Measurements from ENCODE around the gene UST.
"Not testable (repeated sequence)": the region's sequence is repeated elsewhere in the genome, so short reads cannot be mapped to it uniquely, and the experiment has no call there.

UST gene

DNA sequence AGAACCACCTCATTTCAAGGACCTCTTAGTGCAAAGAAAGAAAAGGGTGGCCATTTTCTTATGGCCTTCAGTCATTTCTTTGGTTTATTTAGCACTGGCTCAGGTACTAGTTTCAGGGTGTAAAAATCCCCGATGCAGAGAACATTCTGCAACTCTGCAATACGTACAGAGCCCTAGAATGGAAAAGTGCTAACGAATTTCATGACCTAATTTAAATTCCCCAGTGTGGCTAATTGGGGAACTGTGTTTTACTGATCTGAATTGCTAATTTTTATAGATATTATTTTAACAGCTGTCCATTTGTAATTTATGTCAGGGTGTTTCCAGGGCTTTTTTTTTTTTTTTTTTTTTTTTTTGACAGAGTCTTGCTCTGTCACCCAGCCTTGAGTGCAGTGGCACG lies 160.7 kb downstream of the UST start:
- no peak for DNase-seq

DNA sequence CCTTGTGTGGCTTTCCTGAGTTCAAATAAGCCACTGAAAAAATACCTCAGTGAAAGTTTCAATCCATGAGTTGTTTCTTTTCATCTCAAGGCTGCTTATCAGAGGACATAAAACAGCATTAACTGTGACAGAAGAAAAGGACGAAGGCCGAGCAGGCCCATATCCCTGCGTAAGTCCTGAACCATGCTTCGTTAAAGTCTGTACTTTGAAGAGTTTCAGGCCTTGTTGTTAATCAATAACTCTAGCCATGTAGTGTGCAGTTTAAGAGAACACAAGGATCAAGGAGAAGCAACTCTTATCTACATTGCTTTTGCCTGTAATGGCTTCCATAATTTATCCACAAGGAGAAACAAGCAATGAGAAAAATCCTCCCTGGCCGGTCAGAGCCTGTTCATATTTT lies 165.4 kb downstream of the UST start:
- DNase-seq, result no peak

DNA sequence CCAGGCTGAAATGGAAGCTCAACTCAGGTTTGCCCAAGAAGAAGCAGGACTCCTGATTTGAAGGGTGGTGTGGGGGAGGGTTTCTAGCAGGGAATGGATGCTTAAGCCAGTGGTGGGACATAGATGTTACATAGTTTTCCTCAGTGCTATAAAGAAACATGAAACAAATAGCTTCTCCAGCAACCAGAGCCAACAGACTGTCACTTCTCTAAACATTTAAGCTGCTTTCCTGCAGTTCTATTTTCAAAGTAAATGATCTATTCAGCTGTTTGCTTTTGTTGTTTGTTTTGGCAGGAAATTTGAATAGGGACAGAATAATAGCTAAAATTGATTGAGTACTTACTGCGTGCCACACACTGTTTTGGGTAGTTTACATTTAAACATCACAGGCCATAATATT lies 169.0 kb downstream of the UST start:
- no peak for DNase-seq

DNA sequence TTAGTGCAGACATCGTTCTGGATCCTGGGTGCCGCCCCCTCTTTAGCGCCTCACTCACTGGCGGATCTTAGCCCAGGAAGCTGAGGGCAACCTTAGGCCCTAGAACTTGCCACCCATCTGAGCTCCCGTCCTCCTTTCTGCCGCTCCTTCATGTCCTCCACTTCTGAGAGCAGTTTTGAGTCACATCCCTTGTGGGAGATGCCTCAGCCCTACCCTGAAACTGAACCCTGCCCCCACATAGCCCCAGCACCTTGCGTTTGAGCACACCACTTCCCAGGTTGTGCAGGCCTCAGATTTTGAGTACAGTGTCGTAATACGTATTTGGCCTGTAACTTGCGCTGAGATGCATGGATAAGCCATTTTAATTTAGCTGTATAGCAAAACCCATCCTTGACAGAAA lies 169.7 kb downstream of the UST start:
- not testable (repeated sequence) for DNase-seq

DNA sequence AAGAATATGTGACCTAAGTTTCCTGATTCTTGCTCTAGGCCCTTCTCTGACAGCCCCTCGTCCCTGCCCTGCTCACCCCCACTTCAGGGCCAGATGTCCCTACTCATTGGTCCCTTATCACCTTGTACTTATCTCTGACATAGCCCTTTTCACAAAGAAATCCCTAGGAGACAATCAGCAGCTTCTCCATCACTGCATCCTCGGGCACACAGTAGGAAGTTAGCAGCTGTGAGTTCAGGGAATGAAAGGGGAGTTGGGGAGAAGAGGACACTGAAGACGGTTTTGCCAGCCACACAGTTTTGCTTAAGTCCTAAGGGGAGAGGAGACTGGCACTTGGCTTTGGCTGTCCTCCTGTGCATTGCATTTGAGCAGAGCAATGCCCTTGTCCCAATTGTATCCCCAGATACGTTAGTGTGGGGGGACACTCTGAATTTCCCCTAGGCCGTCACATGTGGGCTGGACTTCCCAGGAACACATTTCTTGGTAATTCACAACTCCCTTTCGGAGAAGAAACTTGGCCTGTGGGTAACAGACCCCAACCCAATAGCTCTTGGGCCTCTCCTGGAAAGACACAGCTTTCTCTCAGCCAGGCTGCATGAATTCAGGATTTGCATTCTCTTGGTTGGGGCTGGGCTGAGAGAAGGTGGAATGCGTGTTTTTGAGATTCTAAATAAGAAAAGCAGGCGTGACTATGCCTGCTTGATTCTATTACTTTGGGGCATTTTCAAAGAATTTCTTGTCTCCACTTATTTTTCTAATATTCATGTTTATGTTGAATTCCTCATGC lies 177.6 kb downstream of the UST start:
- no peak for DNase-seq

DNA sequence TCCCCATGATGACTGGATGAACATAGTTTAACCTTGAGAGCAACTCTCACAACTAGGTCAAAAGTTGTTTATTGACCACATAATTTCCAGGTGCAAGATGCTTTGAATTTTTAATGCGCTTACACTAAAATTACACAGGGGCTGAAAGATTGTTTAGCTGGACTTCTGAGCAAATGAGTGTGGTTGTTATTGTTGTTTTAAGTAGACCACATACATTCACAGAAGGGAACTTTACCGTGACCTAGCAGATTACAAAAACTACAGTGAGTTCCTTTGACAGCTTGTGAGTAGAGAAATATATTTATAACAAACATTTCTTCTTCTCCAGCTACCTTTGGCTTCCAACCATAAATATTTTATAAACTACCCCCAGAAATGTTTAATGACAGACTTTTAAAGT lies 178.9 kb downstream of the UST start:
- no peak for DNase-seq

DNA sequence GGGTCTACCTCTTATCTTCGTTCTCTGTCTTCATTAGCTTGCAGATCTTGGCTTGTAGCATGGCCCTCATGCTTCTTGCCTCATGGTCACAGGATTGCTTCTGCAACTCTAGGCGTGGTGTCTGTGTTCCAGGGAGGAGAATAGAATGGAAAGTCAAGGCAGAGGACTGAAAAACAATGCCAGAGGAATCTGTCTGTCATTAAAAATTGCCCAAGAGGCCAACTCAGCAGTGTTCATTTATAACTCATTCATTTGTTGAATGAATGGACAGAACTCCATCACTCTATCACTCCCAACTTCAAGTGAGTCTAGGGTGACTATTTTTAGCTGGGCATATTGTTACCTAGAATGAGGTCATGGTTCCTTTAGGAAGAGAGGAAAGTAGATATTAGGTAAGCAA lies 179.6 kb downstream of the UST start:
- no peak for DNase-seq

DNA sequence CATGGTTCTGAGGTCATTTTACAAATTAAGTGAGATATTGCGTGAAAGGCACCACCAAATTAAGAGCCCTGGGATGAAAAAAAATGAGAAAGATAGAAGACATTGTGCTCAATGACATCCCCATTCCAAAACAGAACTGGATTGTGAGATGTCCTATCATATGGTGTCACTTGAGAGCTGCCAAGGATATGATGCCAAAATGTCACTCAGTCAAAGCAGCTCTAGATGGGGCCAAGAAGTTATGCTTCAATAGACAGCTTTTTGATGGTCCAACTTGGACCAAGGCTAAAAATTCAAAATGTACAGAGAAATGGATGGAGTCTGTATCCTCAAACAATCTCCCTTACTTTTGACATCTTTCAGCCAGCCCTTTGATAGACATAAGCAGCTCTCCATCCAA lies 180.8 kb downstream of the UST start:
- no peak for DNase-seq

DNA sequence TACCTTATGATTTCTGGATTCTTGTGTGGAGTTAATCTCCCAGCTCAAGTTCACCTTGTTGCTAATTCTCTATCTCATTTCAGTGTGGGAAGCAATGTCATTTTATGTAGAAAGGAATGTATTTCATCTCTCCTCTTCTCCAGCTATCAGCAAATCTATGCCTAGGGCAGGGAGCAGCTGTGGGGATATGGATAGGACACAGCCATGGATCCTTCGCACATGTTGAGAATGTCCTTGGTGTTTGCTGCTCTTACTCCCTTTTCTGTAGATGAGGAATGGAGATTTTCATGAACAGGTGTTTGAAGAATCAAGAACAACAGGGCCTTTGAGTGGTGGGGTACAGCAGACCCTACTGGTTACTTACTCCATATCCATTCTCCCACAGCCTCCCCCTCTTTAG lies 182.0 kb downstream of the UST start:
- no peak for DNase-seq

DNA sequence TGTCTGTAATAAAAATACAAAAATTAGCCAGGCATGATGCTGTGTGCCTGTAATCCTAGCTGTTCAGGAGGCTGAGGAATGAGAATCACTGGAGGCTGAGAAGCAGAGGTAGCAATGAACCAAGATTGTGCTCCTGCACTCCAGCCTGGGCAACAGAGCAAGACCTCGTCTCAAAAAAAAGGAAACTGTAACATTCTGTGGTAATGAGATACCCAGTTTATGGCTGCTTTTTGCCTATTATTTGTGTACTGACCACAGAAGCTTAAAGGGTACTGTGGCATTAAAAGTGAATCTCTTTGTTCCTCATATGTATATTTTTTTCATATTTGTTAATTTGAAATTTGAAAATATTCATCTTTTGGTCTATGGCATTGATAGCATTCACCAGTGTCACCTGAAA lies 185.4 kb downstream of the UST start:
- no peak for DNase-seq

DNA sequence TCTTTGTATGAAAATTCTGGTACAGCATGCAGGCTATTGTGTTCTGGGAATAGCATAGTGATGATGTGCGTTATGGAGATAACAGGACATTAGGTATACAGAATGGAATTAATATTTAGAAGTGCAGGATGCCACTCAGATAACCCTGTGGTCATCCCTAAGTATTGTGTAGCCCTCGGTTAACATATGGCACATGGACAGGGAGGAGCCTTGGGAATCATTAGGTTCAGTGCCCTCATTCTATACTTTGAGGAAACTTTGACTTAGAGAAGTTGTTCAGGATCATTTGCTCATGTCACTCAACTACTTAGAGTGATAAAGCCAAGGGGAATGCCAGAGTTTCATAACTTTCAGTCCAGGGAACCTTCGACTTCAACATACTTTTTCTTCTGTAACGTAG lies 185.9 kb downstream of the UST start:
- no peak for DNase-seq

DNA sequence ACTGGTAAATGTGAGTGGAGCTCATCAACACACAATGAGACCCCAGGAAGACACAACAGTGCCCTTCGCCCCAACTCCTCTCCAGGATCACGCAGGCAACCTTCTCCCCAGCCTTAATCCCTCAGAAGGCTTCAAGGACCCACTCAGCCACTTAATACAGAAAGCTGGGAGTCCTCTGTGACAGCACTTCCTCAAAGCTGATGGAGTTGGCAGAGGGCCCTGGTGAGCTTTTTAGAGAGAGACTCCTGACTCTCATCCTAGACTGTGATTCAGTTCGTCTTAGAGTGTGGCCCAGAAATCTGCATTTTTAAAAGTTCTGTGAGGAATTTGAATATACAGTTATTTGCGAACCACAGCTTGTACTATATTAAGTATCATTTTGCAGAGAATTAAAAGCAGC lies 187.7 kb downstream of the UST start:
- no peak for DNase-seq

DNA sequence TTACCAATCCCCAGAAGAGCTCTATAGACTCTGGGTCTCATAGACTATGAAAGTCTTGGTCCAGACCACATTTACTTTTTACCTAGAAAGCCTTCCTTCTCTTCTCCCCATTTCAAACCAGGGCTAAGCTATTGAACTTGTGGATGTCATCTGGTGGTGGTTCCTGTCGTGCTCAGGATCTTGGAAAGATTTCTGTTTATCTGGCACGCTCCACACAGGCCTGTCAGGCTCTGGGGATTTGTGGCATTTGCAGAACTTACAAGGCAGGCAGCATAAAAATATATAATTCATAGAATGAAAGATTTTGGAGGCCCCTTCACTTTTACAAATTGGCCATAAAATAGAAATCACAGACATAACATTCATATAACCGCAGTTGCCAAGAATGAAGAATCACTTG lies 188.1 kb downstream of the UST start:
- DNase-seq, result no peak

DNA sequence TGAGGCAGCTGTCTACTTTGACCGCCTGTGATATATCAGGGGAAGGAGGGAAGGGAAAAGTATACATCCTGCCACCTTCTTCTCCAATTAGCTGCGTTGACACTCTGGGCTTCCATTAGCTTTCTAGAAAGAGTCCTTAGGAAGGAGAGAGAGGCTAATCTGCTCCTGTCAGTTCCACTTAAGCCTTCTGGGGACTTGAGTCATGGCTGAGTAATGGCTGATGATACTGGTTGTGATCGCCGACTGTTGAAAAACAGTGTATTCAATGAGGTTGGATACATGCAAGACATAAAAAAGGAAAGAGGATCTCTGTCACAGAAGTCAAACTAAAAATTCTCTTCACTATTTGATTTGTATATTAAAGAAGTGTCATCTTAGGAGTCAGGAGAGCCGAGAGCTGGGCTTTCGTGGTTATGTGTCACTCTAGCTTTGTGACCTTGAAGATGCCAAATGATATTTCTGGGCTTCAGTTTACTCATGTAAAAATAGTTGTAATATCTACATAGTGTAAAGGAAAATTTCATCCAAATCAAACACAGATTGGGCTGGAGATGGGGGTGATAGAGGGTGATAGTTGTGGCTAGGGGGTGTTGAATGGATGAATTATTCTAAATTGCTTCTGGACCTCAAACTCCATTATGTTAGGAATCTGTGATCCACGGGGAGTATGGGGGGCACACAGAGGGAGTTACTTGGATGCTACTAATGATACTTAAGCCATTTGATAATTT lies 189.0 kb downstream of the UST start:
- DNase-seq, result no peak

DNA sequence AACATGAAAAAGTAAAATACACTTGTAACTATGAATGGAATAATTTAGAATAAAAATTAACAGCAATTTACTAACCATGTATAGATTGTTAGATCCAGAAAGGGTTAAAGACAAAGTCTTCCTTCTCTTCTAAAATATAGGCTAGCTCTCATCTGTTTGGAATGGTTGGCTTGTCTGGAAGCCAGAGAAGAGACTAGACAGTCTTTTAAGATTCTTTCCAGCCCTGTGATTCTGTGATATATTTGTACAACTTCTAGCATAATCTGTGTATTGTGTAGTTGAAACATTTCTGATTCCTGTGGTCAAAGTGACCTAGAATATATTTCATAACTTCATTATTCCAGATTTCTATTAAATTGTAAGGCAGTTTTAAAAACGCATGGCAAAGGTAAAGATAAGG lies 196.6 kb downstream of the UST start:
- no peak for DNase-seq

DNA sequence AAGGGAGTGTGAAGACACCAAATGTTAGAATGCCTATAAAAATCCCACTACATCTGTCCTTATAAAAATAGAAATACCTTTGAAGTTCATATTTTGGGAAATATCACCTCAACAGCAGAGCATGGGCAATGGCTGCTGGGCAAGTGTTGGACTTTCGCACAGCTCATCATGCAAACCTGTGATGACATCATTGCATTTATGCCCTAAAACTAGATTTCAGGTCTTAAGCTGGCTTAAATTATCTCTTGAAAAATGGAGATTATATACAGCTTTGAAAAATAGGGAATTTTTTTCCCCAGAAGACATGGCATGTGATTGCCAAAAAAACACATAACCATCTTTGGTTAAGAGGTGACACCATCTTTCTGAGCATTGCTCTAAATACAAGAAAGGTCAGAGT lies 197.8 kb downstream of the UST start:
- no peak for DNase-seq

DNA sequence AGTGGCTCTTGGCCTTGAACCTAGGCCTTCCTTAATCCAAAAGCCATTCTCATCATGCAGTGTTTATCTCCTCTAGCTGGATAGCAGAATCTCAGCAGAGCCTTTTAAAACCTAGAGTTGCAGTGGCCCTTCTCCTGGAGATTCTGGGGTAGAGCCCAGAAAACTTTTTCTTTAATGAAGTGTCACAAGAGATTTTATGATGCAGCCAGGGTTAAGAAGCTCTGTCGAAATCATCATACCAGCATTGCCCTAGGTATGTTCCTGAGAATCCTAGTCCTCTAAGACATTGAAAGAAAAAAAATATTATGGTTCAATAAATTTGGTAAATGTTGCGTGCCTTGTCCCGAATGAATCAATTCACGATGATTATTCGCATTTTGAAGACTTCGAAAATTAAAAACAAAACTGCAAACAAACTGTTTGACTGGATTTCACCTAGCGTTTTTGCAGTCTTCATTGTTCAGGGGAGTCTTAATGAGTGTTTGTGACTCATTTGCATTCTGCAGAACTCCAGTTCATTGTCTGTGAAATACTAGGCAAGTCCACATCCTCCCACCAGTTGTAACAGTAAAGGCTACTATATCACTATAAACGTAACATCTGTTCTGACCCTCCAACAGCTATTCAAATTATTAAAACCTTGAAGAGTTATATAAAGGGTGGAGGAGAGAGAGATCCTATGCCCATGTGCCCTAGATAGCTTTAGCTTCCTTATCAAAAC lies 198.6 kb downstream of the UST start:
- DNase-seq, result no peak

DNA sequence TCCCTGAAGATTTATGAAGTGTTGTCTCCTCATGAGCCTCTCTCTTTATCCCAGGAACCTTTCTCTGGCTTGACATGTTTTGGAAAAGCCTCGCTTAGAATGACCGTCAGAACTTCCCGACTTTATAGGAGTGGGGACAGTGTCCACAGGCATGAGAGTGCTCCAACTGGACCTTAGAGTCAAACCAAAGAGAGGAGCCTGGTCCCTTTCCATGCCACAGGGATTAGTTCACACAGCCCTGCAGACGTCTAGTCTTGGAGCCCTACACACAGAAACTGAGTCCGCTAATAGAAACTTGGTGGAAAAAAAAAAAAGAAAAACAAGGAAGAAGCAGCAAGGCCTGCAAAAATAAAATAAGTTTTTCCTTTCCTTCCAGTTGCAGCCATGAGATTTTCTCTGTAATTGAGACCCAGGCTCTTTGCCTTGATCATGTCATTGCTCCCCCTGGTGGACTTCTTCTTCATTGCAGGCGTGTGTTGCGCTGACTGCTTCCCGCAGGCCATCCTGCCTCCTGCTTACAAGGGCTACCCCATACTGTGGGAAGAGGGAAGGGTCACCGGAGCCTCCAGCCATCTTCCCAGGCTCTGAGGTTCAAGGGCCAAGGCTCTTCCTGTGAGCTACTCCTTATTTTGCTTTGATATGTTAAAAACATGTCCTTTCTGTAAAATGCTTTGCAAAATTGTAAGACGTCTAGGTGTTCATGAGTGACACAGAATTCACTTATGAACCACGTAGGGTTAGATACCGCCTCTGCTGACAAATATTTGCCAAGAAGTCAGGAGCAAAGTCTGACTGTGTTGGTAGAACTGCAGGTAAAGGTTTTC lies 201.0 kb downstream of the UST start:
- peak; percentile 61 to 81 for DNase-seq

DNA sequence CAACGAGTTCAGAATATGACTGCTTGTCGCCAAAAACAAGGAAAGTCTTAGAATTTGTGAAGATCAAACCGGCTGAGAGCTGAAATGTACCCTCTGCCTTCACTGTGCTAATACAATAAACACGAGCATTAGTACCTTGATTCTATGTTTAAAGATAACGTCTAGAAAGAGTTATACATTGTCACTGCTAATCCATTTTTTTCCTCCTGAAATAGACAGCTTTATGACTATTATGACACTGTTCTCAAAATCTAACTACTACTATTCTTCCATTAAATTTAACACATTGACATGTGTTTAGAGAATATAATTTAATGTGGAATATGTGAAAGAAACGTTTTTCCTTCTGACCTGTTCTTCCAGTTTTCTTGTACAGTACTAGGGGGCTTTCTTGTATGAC lies 204.8 kb downstream of the UST start:
- no peak for DNase-seq

DNA sequence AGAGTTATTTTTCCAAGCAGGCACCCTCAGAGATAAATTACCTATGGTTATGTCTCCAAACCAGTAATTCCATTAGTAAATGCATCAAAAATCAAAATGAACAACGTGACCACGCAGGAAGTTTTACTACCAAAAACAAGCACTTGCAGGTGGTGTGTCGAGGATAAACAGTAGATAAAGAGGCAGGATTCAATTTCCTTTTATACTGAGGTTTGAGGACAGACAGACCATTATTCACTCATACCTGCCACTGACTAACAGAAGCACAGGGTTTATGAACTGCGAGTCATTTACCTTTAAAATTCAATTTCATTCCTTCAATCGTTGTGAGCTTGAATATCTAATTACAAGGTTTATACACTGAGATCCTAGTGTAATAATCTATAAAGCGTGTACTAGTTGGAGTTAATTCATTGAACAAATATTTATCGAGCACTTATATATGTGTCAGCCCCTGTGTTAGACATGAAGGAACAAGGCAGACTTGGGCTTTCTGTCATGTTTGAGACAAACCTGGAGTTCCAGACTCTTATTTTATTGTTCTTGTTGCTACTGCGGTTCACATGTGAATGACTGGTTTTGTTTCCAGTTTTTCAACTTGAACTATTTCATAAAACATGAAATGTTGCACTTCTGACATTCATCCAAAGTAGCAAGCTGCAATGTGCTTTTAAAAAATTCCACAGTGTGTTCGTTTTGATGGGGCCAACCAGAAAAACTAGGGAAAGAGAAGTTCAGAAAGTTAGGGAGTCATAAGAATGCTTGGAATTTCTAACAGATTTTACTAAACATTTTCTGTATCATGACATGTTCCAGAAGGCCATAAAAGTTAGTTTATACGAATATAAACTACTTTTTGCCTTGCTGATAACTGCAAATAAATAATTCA lies 205.6 kb downstream of the UST start:
- no peak for DNase-seq

DNA sequence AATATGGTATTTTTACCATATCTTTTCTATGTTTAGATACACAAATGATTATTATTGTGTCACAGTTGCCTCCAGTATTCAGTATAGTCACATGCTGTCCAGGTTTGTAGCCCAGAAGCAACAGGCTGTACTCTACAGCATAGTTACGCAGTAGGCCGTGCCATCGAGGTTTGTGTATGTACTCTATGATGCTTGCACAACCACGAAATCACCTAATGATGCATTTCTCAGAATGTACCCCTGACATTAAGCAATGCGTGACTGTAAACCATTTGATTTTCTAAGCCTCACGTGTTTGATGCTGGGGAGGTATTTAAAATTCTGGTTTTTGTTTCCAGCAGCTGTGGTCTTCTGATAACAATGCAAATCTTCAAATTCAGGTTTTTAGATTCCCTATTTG lies 207.6 kb downstream of the UST start:
- DNase-seq, result no peak

DNA sequence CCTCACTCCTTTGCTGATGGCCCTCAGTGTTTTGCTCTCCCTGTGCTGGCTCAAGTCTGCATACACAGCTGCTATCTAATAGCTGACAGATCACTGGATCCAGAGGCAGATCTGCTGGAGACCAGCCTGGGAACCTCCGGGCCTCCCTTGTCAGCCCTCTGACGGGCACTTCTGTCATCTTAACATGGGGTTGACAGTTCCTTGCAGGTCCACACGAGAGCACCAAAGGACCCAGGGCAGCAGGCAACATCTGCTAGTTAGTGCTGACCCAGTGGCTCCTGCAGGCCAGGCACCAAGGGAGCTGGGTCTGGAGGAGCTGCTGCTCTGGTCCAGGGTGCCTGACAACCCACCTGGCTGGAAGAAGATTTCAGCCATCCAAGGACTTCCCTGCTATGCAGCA lies 208.1 kb downstream of the UST start:
- DNase-seq, result no peak
